Endothelial cell of umbilical vein (primary cell): Measurements from ENCODE around the gene CACNA2D3. TPM values are rescaled to one million over a fixed set of nuclear protein-coding genes. Genes with fewer than 3 reads are reported as not detected.

ENCODE experiments used
- BruUV-seq: library from RNA; stranded (reverse); fragments of 400-500 nt; replicated peaks from 2 replicates; lab custom pipeline; 2021; lab: Mats Ljungman, UMichigan
- CTCF ChIA-PET: fragments of 300-600, 350-600 bp; sonication (Branson Sonifier 250); formaldehyde crosslinking; loops from one replicate; lab custom pipeline; 2021; ENCODE audit warnings: antibody characterized with exemption, inconsistent platforms; lab: Charles Lee
- POLR2A ChIA-PET: fragments of 300-600, 350-600 bp; sonication (Branson Sonifier 250); formaldehyde crosslinking; loops from one replicate; lab custom pipeline; 2021; ENCODE audit warnings: antibody characterized with exemption, inconsistent platforms; lab: Charles Lee
- DNase-seq: peaks from one replicate; pipeline ENCODE4 v3.0.0-alpha.2; 2011; ENCODE audit warnings: low read depth, low spot score
- FAIRE-seq: peaks from 2 replicates; lab custom pipeline; 2011; peaks lifted over from hg19 to GRCh38; lab: Jason Lieb, UNC
- H2AFZ ChIP-seq: 2 replicates; pipeline ENCODE4 v1.6.0; 2012; ENCODE audit warnings: low read depth, low read length, control low read depth, inconsistent platforms
- H3K27ac ChIP-seq: 2 replicates; pipeline ENCODE4 v1.5.1; 2011; ENCODE audit warnings: low read depth, mild to moderate bottlenecking, control low read depth, low read length, moderate library complexity; ENCODE audit not compliant: insufficient read depth
- H3K27me3 ChIP-seq, 2 experiments: 2 replicates each; pipeline versions ENCODE4 v1.6.0 to v1.6.1; 2011; ENCODE audit warnings: low read length in 2 of 2, mixed read lengths in 1 of 2; ENCODE audit not compliant: control insufficient read depth in 2 of 2, insufficient read depth in 2 of 2
- H3K36me3 ChIP-seq, 2 experiments: 2 replicates in 1 of 2; 3 replicates in 1 of 2; pipeline ENCODE4 v1.5.1; 2011; ENCODE audit warnings: low read length in 2 of 2, mild to moderate bottlenecking in 1 of 2, moderate library complexity in 1 of 2; ENCODE audit not compliant: control insufficient read depth in 2 of 2, insufficient read depth in 2 of 2; ENCODE audit errors: extremely low read depth in 1 of 2
- H3K4me1 ChIP-seq: 3 replicates; pipeline ENCODE4 v1.5.1; 2011; ENCODE audit warnings: mild to moderate bottlenecking, low read length; ENCODE audit not compliant: control insufficient read depth, insufficient read depth; ENCODE audit errors: extremely low read depth
- H3K4me2 ChIP-seq: 2 replicates; pipeline ENCODE4 v1.6.1; 2011; ENCODE audit warnings: low read length, control low read depth, mixed read lengths; ENCODE audit not compliant: insufficient read depth
- H3K4me3 ChIP-seq, 3 experiments: fragments of 200-600 bp in 1 of 3; sonication (generic), shearing (Covaris generic) in 1 of 3; replicated peaks in 1 of 3; 2 replicates each; pipeline ENCODE4 v1.5.1; 2011 to 2016; ENCODE audit warnings: control low read depth in 3 of 3, low read length in 3 of 3, mild to moderate bottlenecking in 2 of 3, inconsistent platforms in 1 of 3, low read depth in 1 of 3, moderate library complexity in 1 of 3; ENCODE audit not compliant: insufficient read depth in 1 of 3
- H3K79me2 ChIP-seq: 2 replicates; pipeline ENCODE4 v1.6.0; 2012; ENCODE audit warnings: low read length, inconsistent platforms; ENCODE audit not compliant: control insufficient read depth, insufficient read depth
- H3K9ac ChIP-seq: replicated peaks from 2 replicates; pipeline ENCODE3; 2011; ENCODE audit warnings: low read length, control low read depth; ENCODE audit not compliant: insufficient read depth; ENCODE audit errors: extremely low read depth
- H3K9me1 ChIP-seq: replicated peaks from 3 replicates; pipeline ENCODE4 v1.6.0; 2011; ENCODE audit warnings: mild to moderate bottlenecking, low read length; ENCODE audit not compliant: control insufficient read depth, insufficient read depth; ENCODE audit errors: extremely low read depth
- H3K9me3 ChIP-seq: replicated peaks from 2 replicates; pipeline ENCODE4 v1.5.1; 2012; ENCODE audit warnings: low read length, inconsistent platforms; ENCODE audit not compliant: control insufficient read depth, insufficient read depth
- H4K20me1 ChIP-seq: replicated peaks from 2 replicates; pipeline ENCODE3; 2011; ENCODE audit warnings: mild to moderate bottlenecking, low read length; ENCODE audit not compliant: control insufficient read depth, insufficient read depth; ENCODE audit errors: extremely low read depth
- EZH2 ChIP-seq: IDR thresholded peaks from 2 replicates; pipeline ENCODE4 v1.6.1; 2012; ENCODE audit warnings: borderline replicate concordance, low read depth, mild to moderate bottlenecking, moderate library complexity, low read length, inconsistent platforms; ENCODE audit not compliant: severe bottlenecking
- FOS ChIP-seq: IDR thresholded peaks from 2 replicates; pipeline ENCODE4 v1.6.1; 2011; ENCODE audit warnings: mild to moderate bottlenecking, low read length, moderate library complexity, borderline replicate concordance; ENCODE audit not compliant: insufficient read depth
- GATA2 ChIP-seq: IDR thresholded peaks from 2 replicates; pipeline ENCODE4 v1.7.0; 2011; ENCODE audit warnings: low read depth, mild to moderate bottlenecking, moderate library complexity, mixed read lengths, low read length; ENCODE audit not compliant: insufficient read length, insufficient read depth
- MYC ChIP-seq: IDR thresholded peaks from one replicate; pipeline ENCODE4 v1.6.1; 2011; ENCODE audit warnings: mild to moderate bottlenecking, low read depth, low read length
- POLR2A ChIP-seq: IDR thresholded peaks from 2 replicates; pipeline ENCODE4 v1.6.1; 2012; ENCODE audit warnings: low read depth, mild to moderate bottlenecking, control low read depth, low read length
- dilution Hi-C: fragments of 300-500 bp; cut with MboI; formaldehyde crosslinking; loops from one replicate; pipeline ENCODE4 v1.15.0; 2019; ENCODE audit warnings: low sequenced_read_pairs; ENCODE audit not compliant: extremely low pct_ligation_motif_present
- intact Hi-C: fragments of 100-400 bp; cut with micrococcal nuclease; formaldehyde crosslinking; loops from one replicate; pipeline ENCODE4 v1.10.0; 2022
- polyA plus RNA-seq, 4 experiments: library from polyadenylated mRNA; depleted of rRNA in 3 of 4; stranded (reverse) in 3 of 4; unstranded in 1 of 4; fragments of >200 nt; gene quantifications; 2 replicates each; pipeline versions ENCODE4 v1.2.1 to v1.2.3, GENCODE V29; 2011 to 2012; ENCODE audit warnings: missing spikeins in 1 of 4
- total RNA-seq: library from RNA; stranded (reverse); gene quantifications from 2 replicates; pipeline ENCODE4 v1.2.3, GENCODE V29; 2021
- TF ChIP-seq, protein P1 (sequence below), 2 donors: IDR thresholded peaks; 1 replicate in 1 of 2; 2 replicates in 1 of 2; pipeline ENCODE4 v1.5.1; 2011; ENCODE audit warnings: low read length in 2 of 2, mild to moderate bottlenecking in 2 of 2, moderate library complexity in 2 of 2, control low read depth in 1 of 2, inconsistent platforms in 1 of 2, low read depth in 1 of 2; ENCODE audit not compliant: insufficient read depth in 1 of 2; ENCODE audit errors: extremely low read depth in 1 of 2

The CACNA2D3 gene
- total and polyA plus RNA-seq, 2 donors (not counting 3 experiments of a cell fraction or from before 2014, with no cell fraction given) = not detected

DNA sequence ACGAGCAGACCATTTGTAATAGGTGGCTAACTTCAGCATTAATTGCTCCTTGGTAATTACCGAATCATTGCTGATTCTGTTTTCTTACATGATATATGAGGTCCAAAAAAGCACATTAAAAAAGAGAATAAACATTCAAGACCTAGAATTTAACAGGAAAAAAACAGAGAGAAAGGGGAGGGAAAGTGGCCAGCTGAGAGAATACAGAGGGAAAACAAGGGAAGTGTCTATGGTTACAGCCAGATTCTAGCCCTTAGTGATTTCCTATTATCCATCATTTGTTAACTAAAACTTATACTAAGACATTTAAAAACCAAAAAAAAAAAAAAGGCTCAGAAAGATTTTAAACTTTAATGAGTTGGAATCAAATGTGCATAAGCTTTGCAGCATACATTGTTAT lies 636.8 kb downstream of the CACNA2D3 start:
- Histone ChIP-seq H3K9me1 (no peaks in the 10 kb centered on the region), H3K4me2 (no peak overlapping the region), H3K36me3 (no peaks in the 10 kb centered on the region), H3K9me3 (peaks cover 8% of the 10 kb centered on the region), H3K79me2 (no peaks in the 10 kb centered on the region), H3K4me1 (no peaks in the 10 kb centered on the region), H3K27ac (no peak overlapping the region), H3K9ac (no peak overlapping the region), H2AFZ (no peak overlapping the region), H4K20me1 (no peaks in the 10 kb centered on the region), H3K4me3 (no peak overlapping the region), H3K27me3 (no peaks in the 10 kb centered on the region)
- ChIA-PET POLR2A (no interaction called here), CTCF (no interaction called here)
- FAIRE-seq = no peak
- no peak for TF ChIP-seq FOS
- no peak for TF ChIP-seq EZH2
- no peak for TF ChIP-seq MYC
- TF ChIP-seq, protein P1, sequence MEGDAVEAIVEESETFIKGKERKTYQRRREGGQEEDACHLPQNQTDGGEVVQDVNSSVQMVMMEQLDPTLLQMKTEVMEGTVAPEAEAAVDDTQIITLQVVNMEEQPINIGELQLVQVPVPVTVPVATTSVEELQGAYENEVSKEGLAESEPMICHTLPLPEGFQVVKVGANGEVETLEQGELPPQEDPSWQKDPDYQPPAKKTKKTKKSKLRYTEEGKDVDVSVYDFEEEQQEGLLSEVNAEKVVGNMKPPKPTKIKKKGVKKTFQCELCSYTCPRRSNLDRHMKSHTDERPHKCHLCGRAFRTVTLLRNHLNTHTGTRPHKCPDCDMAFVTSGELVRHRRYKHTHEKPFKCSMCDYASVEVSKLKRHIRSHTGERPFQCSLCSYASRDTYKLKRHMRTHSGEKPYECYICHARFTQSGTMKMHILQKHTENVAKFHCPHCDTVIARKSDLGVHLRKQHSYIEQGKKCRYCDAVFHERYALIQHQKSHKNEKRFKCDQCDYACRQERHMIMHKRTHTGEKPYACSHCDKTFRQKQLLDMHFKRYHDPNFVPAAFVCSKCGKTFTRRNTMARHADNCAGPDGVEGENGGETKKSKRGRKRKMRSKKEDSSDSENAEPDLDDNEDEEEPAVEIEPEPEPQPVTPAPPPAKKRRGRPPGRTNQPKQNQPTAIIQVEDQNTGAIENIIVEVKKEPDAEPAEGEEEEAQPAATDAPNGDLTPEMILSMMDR (IDR thresholded peaks at IDR 0.05; ENCODE audit: extremely low read depth in 1 of 2, insufficient read depth in 1 of 2, low read depth in 1 of 2, low read length in 2 of 2) = no peak
- no peak for TF ChIP-seq POLR2A
- BruUV-seq = no TSS peak
- intact Hi-C loops (no loop called here), dilution Hi-C loops (no loop called here)
- DNase-seq = no peak

DNA sequence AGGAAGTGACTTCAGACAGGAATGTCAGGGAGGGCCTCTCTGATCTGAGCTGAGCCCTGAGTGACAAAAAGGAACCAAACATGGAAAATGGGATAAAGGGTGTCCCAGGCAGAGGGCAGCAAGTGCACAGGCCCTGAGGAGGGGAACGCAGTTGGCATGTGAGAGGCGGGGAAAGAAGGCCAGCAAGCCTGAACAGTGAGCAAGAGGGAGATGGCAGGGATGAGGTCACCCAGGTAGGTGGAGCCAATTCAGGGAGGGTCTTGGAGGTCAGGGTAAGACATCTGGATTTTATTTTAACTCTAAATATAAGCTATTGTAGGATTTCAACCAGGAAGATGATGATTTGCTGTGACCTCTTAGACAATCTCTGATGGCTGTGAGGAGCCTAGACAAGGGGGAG lies 637.8 kb downstream of the CACNA2D3 start:
- H3K9ac ChIP-seq = no peak overlapping the region
- H3K4me2 ChIP-seq = no peak overlapping the region
- H3K4me3 ChIP-seq = no peak overlapping the region
- peaks cover 8% of the 10 kb centered on the region for H3K9me3 ChIP-seq
- ChIA-PET CTCF (no interaction called here), POLR2A (no interaction called here)
- dilution Hi-C loops = no loop called here
- H2AFZ ChIP-seq = no peak overlapping the region
- no peaks in the 10 kb centered on the region for H3K36me3 ChIP-seq
- no peaks in the 10 kb centered on the region for H3K27me3 ChIP-seq
- DNase-seq (no peak), FAIRE-seq (no peak)
- no peaks in the 10 kb centered on the region for H4K20me1 ChIP-seq
- no TSS peak for BruUV-seq
- H3K79me2 ChIP-seq = no peaks in the 10 kb centered on the region
- no peaks in the 10 kb centered on the region for H3K9me1 ChIP-seq
- intact Hi-C loops = no loop called here
- TF ChIP-seq, protein P1 (IDR thresholded peaks at IDR 0.05; ENCODE audit: extremely low read depth in 1 of 2, insufficient read depth in 1 of 2, low read depth in 1 of 2, low read length in 2 of 2) = no peak
- TF ChIP-seq GATA2 = no peak
- H3K27ac ChIP-seq = no peak overlapping the region
- no peaks in the 10 kb centered on the region for H3K4me1 ChIP-seq
